K562 (cell line): ENCODE measurements around the gene STT3A. TPM values are rescaled to one million over a fixed set of nuclear protein-coding genes. Genes with fewer than 3 reads are reported as not detected.

Source experiments
- ASH1L ChIP-seq: fragments of 450-650 bp; IDR thresholded peaks from 2 replicates; pipeline ENCODE4 v1.6.1; 2018; ENCODE audit warnings: borderline replicate concordance, mild to moderate bottlenecking, low read depth; ENCODE audit not compliant: partially characterized antibody
- ATF7 ChIP-seq: fragments of 450-650 bp; IDR thresholded peaks from 2 replicates; pipeline ENCODE4 v1.7.1; 2014; ENCODE audit warnings: mild to moderate bottlenecking, moderate library complexity
- BRD4 ChIP-seq: fragments of 200-600 bp; sonication (generic); IDR thresholded peaks from 2 replicates; pipeline ENCODE4 v1.6.1; 2017; ENCODE audit warnings: inconsistent platforms
- BRD9 ChIP-seq: fragments of 450-650 bp; IDR thresholded peaks from 2 replicates; pipeline ENCODE4 v1.6.1; 2018; ENCODE audit warnings: low read depth; ENCODE audit not compliant: partially characterized antibody
- CCAR2 ChIP-seq: fragments of 200-400 bp; formaldehyde crosslinking; IDR thresholded peaks from 2 replicates; pipeline ENCODE4 v1.6.1; 2017; ENCODE audit warnings: mild to moderate bottlenecking, low read depth, low read length
- FOS ChIP-seq: IDR thresholded peaks from 3 replicates; pipeline ENCODE4 v1.6.1; 2011; ENCODE audit not compliant: insufficient read length; ENCODE audit errors: extremely low read depth
- GMEB1 ChIP-seq: fragments of 250-450 bp; sonication (Bioruptor Pico); IDR thresholded peaks from 2 replicates; pipeline ENCODE4 v1.4.0; 2020; ENCODE audit warnings: mild to moderate bottlenecking
- HBP1 ChIP-seq: fragments of 450-650 bp; formaldehyde crosslinking; IDR thresholded peaks from 2 replicates; pipeline ENCODE4 v1.4.0; 2022; ENCODE audit warnings: missing genetic modification characterization
- RB1 ChIP-seq: fragments of 450-650 bp; IDR thresholded peaks from 2 replicates; pipeline ENCODE4 v1.6.1; 2017; ENCODE audit warnings: low read depth, mild to moderate bottlenecking
- polyA plus RNA-seq, 8 experiments: library from polyadenylated mRNA; depleted of rRNA in 4 of 8; stranded (reverse) in 5 of 8; unstranded in 3 of 8; fragments of >200 nt; fragmentation: Nextera tagmentation in 2 of 8; fragmentation: Illumina TruSeq in 1 of 8; extraction: Ambion mirVana in 2 of 8; extraction: Trizol in 1 of 8; gene quantifications; 2 replicates each; pipeline versions ENCODE4 v1.2.1 to v1.2.3, GENCODE V29; 2011 to 2014; ENCODE audit warnings: inconsistent platforms in 1 of 8, missing spikeins in 1 of 8
- total RNA-seq, 7 experiments: library from RNA; depleted of rRNA in 6 of 7; stranded (reverse); fragments of >200 nt in 6 of 7; fragmentation: Illumina TruSeq in 2 of 7; extraction: Trizol in 2 of 7; gene quantifications; 2 replicates each; pipeline versions ENCODE4 v1.2.1 to v1.2.3, GENCODE V29; 2011 to 2021; ENCODE audit warnings: low replicate concordance in 1 of 7

Gene STT3A
- total and polyA plus RNA-seq, 9 of the 15 experiments (the other 6 are each of a cell fraction or from before 2014, with no cell fraction given) = 70.7 to 330 (median 192) TPM

GRCh38 chr11:125592305-125593113 lies at the start of gene STT3A (continued):
- TF ChIP-seq HBP1 (CRISPR knock-in tag) (peak; percentile 62; the same call in 1 of the 2 replicates), ATF7 (peak; percentile 97), FOS (peak; percentile 98), BRD9 (peak; percentile 34), RB1 (peak; percentile 81), ASH1L (peak; percentile 97), BRD4 (0 out of 2 replicates have a peak, but pooled peaks have one; percentile 24), GMEB1 (CRISPR knock-in tag) (peak; percentile 81), CCAR2 (no peak)
